Urinary bladder (tissue), 4 donors: ENCODE results near the gene PLPP1. TPM values are rescaled to one million over a fixed set of nuclear protein-coding genes. Genes with fewer than 3 reads are reported as not detected.

ENCODE experiments used
- DNase-seq: peaks from one replicate; pipeline ENCODE4 v3.0.0-alpha.2; 2015; ENCODE audit errors: extremely low spot score
- H3K27ac ChIP-seq: one replicate; pipeline ENCODE4 v1.5.1; 2013; ENCODE audit warnings: low read depth, mild to moderate bottlenecking, moderate library complexity
- H3K36me3 ChIP-seq: one replicate; pipeline ENCODE4 v1.6.1; 2013; ENCODE audit warnings: mild to moderate bottlenecking, moderate library complexity; ENCODE audit not compliant: insufficient read depth
- H3K4me1 ChIP-seq: one replicate; pipeline ENCODE4 v1.6.1; 2013; ENCODE audit warnings: mild to moderate bottlenecking, moderate library complexity; ENCODE audit not compliant: insufficient read depth
- H3K4me3 ChIP-seq: one replicate; pipeline ENCODE4 v1.5.1; 2013; ENCODE audit warnings: low read depth, low read length
- WGBS: extraction: QIAGEN DNeasy Blood & Tissue Kit; methylation state at CpG from one replicate; pipeline ENCODE4 v1.1.7; 2013; 5-methylcytosine and 5-hydroxymethylcytosine counted together
- polyA plus RNA-seq: library from polyadenylated mRNA; stranded (reverse); fragments of 200-250 nt; gene quantifications from one replicate; pipeline ENCODE4 v1.2.3, GENCODE V29; 2013
- total RNA-seq: library from RNA; depleted of rRNA; stranded (reverse); fragments of >200 nt; gene quantifications from one replicate; pipeline ENCODE4 v1.2.3, GENCODE V29; 2014
- donor health status: healthy with polysubstance abuse.
- donor health status: healthy.

Gene PLPP1
- 146 TPM for total RNA-seq
- polyA plus RNA-seq: 275 TPM

DNA sequence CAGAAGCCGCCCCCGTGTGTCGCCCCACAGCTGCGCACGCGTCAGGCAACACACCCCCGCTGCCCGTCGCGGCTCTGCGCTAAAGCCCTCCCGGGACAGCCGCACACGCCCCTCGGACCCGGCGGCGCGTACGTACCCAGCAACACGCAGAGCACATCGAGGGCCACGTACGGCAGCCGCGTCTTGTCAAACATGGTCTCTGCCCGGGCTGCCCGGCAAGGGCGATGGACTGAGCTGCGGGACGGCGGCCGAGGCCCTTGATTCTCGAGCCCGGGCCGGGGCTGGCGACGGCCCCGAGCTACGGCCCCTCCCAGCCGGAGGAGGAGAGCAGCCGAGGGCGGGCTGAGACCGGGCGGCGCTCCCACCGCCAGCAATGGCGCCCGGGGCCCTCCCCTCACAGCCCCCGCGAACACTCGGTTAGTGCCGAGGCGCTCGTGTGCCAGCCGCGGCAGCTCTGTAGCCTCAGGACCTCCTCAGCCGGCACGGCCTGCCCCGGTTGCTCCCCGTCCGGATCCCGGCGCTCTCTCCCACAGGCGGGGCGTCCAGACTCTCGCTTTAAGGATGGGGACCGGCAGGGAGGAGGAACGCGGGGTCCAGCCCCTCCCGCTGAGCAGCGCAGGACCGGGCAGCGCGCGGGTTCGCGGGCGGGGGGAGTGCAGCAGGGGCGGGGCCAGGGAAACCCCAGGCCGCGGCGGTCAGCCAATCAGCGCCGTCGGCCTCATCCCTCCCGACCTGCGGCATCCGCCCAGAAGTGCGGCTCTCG, at the start of gene PLPP1:
Gene PLPP1, minus strand, starts transcription at position 529 of the 763 bp plus-strand sequence. Its CDS starts 335 bp downstream, at position 194.
- peak within 1 kb of the TSS; percentile 90 for H3K4me3 ChIP-seq
- under 1% methylated on average over 90 of the region's 91 CpGs for WGBS
- no peaks in the 10 kb centered on the region for H3K4me1 ChIP-seq
- H3K36me3 ChIP-seq: no peaks in the 10 kb centered on the region
- peak; percentile 79 for DNase-seq
- H3K27ac ChIP-seq: peak within 1 kb of the TSS; percentile 94

DNA sequence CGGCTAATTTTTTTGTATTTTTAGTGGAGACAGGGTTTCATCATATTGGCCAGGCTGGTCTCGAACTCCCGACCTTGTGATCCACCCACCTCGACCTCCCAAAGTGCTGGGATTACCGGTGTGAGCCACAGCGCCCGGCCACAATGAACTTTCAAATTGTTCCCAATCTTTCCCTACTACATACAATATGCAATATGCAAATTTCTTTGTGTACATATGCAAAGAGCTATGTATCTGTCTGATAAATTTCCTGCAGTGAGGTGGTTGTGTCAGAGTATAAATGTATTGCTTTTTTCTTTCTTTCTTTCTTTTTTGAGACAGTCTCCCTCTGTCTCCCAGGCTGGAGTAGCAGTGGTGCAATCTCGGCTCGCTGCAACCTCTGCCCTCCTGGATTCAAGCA, 48.8 kb upstream of the PLPP1 start:
- Histone ChIP-seq H3K27ac (no peak overlapping the region), H3K4me3 (no peak overlapping the region), H3K36me3 (no peaks in the 10 kb centered on the region), H3K4me1 (no peaks in the 10 kb centered on the region)
- no peak for DNase-seq
- 96% methylated on average over 9 of the region's 9 CpGs for WGBS

DNA sequence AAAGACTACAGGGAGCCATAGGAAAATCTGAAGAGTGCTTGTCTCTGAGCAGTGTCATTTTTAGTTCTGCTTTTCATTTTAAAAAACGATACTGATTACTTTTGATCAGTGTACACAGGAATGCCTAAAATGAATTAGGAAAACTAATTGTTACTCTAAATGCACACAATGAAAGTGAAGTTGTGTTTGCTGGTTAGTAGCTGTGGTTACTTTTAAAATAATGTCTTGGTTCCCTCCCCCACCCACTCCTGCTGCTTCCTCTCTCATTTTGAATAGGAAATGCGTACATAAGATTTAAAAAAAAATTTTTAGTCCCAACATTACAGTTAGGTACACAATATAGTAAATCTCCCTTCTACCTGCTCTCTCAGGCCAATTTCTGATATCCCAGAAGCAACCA, 47.5 kb upstream of the PLPP1 start:
- no peaks in the 10 kb centered on the region for H3K4me1 ChIP-seq
- no peak overlapping the region for H3K4me3 ChIP-seq
- H3K27ac ChIP-seq: no peak overlapping the region
- WGBS: 64% methylated on average over 2 of the region's 2 CpGs
- H3K36me3 ChIP-seq: no peaks in the 10 kb centered on the region
- DNase-seq: no peak

DNA sequence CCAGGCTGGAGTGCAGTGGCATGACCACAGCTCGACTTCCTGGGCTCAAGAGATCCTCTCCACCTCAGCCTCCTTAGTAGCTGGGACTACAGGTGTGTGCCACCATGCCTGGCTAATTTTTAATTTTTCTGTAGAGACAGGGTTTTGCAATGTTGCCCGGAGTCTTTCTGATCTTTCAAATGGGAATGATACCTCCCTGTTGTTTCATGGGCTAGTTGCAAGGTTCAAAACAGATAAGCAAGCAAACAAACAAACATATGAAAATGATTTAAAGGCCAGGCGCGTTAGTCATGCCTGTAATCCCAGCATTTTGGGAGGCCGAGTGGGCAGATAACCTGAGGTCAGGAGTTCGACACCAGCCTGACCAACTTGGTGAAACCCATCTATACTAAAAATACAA, 45.3 kb upstream of the PLPP1 start:
- no peak for DNase-seq
- 91% methylated on average over 6 of the region's 6 CpGs for WGBS

DNA sequence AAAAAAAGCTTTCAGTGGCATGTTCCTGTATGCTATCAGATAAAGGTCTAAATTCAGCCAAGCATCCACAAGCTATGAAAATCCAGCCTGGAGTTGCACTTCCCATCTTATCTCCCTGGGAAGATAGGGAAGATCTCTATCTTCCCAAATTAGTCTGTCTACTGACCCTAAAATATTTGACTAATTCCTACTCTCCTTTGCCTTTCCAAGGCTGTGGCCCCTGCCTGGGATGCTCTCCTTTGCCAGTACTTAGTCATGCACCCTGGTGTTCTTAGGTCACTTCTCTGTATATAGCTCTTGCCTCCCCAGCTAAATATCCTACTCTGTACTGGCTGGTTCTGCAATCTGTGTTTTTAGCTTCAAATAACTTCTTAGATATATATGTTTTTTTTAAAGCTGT, 44.0 kb upstream of the PLPP1 start:
- Histone ChIP-seq H3K27ac (no peak overlapping the region), H3K4me3 (no peak overlapping the region), H3K4me1 (no peaks in the 10 kb centered on the region), H3K36me3 (no peaks in the 10 kb centered on the region)
- no peak for DNase-seq

More for the DNA sequence above, 45.3 kb upstream of the PLPP1 start:
- Histone ChIP-seq H3K4me3 (no peak overlapping the region), H3K4me1 (no peaks in the 10 kb centered on the region), H3K36me3 (no peaks in the 10 kb centered on the region), H3K27ac (no peak overlapping the region)

DNA sequence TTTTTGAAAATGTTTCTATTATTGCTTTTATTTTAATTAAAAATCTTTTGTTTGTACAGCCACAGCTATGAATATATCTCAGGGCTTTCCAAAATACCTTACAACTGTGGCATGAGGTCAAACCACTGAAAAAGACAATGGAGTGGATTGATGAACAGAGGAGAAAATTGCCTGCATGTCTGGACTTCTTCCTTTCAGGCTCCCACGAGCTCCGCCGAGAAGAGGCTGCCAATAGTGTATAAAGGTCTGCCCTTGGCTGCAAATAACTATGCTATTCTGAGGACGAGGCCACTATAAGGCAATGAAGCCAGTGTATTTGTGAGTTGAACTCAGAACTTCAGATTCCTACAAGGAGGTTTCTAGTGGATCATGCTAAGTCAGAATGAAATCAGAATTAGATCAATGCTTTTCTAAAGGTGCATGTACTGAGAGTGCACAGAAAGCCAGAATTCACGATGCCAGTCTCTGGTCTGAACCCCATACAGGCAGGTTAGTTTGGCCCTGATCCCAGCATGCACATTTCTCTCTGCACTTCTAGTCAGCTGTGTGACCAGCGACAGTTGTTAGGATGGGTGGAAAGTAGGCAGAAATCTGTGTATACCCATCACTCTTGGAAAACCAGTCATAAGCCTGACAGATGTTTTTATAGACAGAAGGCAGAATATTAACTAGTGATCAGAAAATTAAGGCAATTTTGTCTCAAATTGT, 42.7 kb upstream of the PLPP1 start:
- Histone ChIP-seq H3K4me3 (no peak overlapping the region), H3K4me1 (no peaks in the 10 kb centered on the region), H3K27ac (peak overlapping the region; percentile 71), H3K36me3 (no peaks in the 10 kb centered on the region)
- 31% methylated on average over 6 of the region's 6 CpGs for WGBS
- DNase-seq: no peak

DNA sequence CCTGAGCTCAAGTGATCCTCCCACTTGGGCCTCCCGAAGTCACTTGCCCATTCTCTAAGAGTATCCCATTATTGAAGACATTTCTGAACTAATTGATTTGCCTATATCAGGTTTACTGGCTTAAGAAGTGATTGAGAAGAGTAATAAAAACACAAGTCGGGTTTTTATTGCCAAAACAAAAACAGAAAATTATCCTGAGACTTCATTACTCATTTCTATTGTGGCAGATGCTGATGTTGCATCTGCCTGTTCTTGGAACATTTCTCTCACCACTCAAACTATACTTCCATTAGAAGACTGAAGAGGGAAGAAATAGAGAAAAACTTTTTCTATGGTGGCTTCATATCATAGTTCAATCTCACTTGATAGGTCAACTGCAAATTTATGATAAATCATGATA, 41.9 kb upstream of the PLPP1 start:
- Histone ChIP-seq H3K4me3 (no peak overlapping the region), H3K27ac (peak overlapping the region; percentile 59), H3K36me3 (no peaks in the 10 kb centered on the region), H3K4me1 (no peaks in the 10 kb centered on the region)
- WGBS: 44% methylated on average over 2 of the region's 2 CpGs
- DNase-seq: no peak

DNA sequence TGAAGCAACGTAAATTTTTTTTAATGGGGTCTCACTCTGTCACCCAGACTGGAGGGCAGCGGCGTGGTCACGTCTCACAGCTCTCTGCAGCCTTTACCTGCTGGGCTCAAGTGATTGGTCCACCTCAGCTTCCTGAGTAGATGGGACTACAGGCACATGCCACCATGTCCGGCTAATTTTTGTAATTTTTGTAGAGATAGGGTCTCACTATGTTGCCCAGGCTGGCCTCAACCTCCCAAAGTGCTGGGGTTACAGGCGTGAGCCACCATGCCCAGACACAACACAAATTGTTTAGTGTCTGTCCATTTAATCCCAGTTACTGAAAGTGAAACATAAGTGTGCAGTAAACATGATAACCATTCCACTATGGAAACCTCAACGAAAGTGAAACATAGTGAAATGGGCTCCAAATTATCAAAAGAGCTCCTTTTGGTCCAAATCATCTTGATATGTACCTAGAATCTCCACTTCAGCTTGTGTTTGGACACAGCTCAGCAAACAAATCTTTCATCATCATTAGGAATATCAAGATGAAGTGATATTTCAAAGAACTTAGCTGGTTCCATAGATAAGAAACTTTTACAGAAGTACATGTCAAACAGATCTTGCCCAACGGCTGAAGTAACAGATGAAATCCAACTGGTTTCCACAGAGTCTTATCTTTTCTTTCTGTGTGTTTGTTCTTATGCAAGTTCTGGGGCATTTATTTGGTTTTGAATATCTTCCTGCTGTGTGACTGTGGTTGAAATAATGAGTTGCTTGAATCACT, 41.2 kb upstream of the PLPP1 start:
- no peaks in the 10 kb centered on the region for H3K4me1 ChIP-seq
- peak overlapping the region; percentile 59 for H3K27ac ChIP-seq
- H3K4me3 ChIP-seq: peak overlapping the region; percentile 2
- no peaks in the 10 kb centered on the region for H3K36me3 ChIP-seq
- no peak for DNase-seq
- WGBS: 77% methylated on average over 8 of the region's 8 CpGs

DNA sequence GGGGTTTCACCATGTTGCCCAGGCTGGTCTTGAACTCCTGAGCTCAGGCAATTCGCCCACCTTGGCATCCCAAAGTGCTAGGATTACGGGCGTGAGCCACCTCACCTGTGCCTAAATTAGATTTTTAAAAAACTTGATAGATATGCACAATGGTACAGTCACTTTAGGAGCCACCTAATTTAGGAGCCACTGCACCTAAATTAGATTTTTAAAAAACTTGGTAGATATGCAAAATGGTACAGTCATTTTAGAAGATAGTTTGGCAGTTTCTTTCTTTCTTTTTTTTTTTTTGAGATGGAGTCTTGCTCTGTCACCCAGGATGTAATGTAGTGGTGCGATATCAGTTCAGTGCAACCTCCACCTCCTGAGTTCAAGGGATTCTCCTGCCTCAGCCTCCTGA, 37.8 kb upstream of the PLPP1 start:
- peaks cover 1% of the 10 kb centered on the region for H3K4me1 ChIP-seq
- no peak overlapping the region for H3K27ac ChIP-seq
- no peaks in the 10 kb centered on the region for H3K36me3 ChIP-seq
- no peak for DNase-seq
- WGBS: 98% methylated on average over 4 of the region's 4 CpGs
- no peak overlapping the region for H3K4me3 ChIP-seq

DNA sequence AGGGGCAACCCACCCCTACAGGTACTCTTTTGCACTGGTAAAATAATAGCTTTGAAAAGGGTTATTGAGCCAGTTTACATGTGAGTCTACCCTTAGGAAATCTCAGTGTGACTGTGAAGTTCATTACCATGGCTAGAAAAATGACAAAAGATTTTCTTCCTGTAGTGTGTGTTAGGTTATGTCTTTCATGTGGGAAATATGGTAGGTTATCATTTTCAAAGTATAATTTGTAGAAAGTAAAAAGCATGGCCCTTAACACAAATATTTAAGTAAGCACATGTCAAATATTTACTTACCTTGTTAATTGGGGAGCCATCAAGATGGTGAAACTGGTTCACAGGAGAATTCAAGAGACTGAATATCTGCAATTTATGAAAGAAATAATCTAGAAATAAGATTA, 37.3 kb upstream of the PLPP1 start:
- peaks cover 1% of the 10 kb centered on the region for H3K4me1 ChIP-seq
- no peaks in the 10 kb centered on the region for H3K36me3 ChIP-seq
- H3K4me3 ChIP-seq: no peak overlapping the region
- no peak overlapping the region for H3K27ac ChIP-seq
- no peak for DNase-seq

DNA sequence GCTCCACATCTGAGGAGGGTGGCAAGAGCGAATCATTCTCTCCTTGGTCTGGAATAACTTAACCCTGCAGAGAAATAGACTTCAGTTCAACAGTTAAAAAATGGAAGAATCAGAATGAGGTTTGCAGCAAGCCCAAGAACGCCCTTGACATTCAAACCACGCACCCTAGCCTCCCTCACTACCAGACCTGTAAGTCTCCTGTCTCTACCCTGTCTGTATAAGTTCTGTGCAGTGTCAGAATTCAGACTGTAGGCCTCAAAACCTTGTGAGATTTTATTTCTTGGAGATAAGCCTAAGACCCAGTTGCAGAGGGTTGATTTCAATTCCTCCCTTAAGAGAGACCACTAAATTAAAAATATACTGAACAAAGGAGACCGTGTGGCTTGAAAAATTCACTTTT, 35.8 kb upstream of the PLPP1 start:
- no peak for DNase-seq
- no peaks in the 10 kb centered on the region for H3K36me3 ChIP-seq
- peaks cover 1% of the 10 kb centered on the region for H3K4me1 ChIP-seq
- H3K4me3 ChIP-seq: no peak overlapping the region
- WGBS: 84% methylated on average over 4 of the region's 4 CpGs
- no peak overlapping the region for H3K27ac ChIP-seq

DNA sequence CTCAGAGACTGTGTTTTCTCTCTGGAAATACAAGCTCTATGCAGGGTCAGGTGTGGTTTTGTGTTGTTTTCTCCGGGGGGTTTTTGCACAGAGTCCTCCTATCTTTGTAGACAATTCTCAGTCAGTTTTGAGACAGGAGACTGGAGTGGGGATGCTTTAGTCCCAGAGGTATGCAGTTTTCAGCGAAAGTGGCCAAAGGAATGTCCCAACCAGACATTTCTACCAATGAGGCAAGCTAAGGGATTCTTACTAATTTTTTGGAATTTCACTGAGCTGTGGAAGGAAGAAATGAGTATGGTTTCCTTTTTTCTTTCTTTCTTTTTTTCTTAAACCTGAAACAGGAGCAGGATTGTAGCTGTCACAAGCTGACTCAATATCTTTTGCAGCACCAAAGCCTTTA, 35.3 kb upstream of the PLPP1 start:
- H3K27ac ChIP-seq: no peak overlapping the region
- no peaks in the 10 kb centered on the region for H3K36me3 ChIP-seq
- WGBS: 67% methylated on average over 2 of the region's 2 CpGs
- no peak for DNase-seq
- H3K4me3 ChIP-seq: no peak overlapping the region
- H3K4me1 ChIP-seq: peaks cover 1% of the 10 kb centered on the region

DNA sequence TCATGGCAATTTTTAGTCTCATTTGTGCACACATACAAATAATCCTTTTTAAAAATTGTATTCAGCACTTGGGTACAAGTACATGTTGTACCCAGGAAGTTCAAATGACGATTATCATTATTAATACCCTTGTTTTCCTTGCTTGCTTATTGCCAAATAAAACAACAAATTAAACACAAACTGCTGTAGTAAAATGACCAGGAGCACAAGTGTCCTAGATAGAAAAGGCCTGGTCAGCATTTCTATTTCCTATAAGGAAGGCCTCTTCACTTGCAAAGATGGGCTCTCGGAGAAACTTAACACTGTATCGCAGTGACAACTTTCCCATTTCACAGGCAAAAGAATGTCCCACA, 34.7 kb upstream of the PLPP1 start:
- H3K4me1 ChIP-seq: peaks cover 3% of the 10 kb centered on the region
- no peaks in the 10 kb centered on the region for H3K36me3 ChIP-seq
- H3K4me3 ChIP-seq: no peak overlapping the region
- 85% methylated on average over 3 of the region's 3 CpGs for WGBS
- no peak for DNase-seq
- H3K27ac ChIP-seq: no peak overlapping the region
